ENCODE measurements around the gene COG4.

Gene COG4

DNA sequence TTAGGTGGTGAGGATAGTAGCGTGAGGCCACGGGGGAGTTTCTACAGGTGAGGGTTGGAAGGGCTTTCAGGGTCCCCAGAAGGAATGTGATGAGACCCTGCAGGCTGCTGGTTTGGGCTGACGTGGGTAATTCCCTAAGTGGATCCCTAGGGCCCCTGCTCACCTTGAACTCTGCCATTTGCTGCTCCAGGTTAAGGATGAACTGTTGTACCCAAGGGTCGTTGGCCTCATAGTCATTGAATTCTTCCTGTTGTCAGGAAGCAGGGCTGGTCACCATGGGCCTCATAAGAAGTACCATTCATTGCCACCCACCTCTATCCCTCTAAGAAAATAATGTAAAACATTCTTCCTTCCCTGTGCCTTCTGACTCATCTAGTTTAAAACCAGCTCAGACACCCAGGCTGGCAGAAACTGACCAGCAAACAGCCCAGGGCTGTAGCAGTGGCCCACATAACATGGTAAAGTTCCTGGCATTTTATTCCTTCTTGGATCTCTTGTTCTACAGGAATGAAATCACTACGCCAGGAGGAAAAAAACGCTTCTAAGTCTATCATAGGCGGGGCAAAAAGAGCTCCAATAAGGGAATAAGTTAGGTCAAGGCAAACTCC, 41.3 kb downstream of the COG4 start:
- Mint-ChIP-seq H3K4me3 (no peak overlapping the region), H3K27ac (no peak overlapping the region), H3K27me3 (no peaks in the 10 kb centered on the region), H3K36me3 (peaks cover 31% of the 10 kb centered on the region), H3K4me1 (peaks cover 9% of the 10 kb centered on the region), H3K9me3 (no peaks in the 10 kb centered on the region)
- CTCF ChIA-PET: no interaction called here
- no peak for DNase-seq

DNA sequence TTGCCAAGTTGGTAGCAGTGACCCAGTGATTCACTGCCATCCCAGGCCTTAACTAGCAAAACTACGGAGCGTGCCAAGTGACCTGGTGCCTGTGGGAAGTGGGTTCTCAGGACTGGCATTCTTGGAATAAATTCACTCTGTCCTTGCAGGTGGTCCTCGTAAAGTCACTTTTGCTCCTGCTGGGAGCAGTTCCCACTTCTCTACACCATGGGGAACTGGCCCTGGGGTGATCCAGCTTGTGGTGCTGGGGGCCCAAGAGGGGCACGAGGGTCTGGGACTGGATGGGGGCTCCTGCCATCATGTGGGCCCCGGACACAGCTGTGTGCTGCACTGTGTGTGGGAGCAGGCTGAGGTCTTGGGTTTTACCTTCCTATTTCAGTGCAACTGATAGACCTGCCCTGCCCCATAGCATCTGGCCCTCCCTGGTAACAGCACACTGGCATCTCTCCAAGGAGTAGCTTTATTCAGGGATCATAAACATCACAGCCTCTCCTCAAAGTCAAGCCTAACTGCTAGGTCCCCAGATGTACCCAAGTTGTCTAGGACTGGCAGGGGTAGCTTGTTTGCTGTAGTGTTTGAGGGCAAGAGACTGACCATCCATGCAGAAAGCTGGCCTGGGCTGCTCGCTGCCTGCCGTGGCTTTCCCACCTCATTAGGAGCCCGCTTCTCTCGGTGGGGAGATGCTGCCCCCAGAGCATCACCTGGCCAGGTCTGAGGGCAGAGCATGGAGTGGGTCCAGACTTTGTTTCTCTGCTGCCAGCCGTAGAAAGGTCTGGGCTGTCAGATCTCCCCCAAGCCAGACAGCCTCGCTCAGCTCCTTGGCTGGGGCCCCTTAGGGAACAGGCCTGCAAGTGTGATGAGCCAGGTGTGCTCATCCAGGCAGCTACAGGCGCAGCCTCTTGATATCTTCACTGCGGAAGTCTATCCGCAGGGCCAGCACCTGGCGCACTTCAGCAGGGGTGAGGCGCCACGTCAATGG, 42.9 kb downstream of the COG4 start:
- CTCF ChIA-PET: no interaction called here
- H3K27ac Mint-ChIP-seq: no peak overlapping the region
- H3K4me3 Mint-ChIP-seq: no peak overlapping the region
- no peaks in the 10 kb centered on the region for H3K9me3 Mint-ChIP-seq
- no peak for DNase-seq
- H3K36me3 Mint-ChIP-seq: peaks cover 27% of the 10 kb centered on the region
- peaks cover 16% of the 10 kb centered on the region for H3K4me1 Mint-ChIP-seq
- no peaks in the 10 kb centered on the region for H3K27me3 Mint-ChIP-seq

DNA sequence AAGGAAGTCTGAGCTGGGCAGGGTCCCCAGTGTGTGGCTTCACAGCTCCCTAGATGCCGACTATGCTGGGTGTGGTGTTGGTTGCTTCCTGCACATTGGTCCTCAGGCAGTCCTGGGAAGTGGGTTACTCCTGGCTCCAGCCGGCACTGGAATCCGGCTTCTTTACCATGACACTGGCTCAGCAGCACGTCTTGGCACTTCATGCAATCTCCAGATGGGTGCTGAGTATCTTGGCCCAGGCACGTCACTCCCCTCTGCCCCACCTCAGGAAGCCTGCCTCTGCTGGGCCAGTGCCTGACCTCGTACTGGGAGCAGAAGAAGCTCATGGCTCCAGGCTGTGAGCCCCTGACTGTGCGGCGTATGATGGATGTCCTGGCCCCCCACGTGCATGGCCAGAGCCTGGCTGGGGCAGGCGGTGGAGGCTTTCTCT, 44.4 kb downstream of the COG4 start:
- Mint-ChIP-seq H3K4me1 (peaks cover 16% of the 10 kb centered on the region), H3K4me3 (no peak overlapping the region), H3K9me3 (no peaks in the 10 kb centered on the region), H3K27me3 (no peaks in the 10 kb centered on the region), H3K36me3 (peaks cover 23% of the 10 kb centered on the region), H3K27ac (peak overlapping the region; percentile 45)
- no peak for DNase-seq
- CTCF ChIA-PET: interaction anchor here (1.7 kb wide), 1 partner anchor 82 kb away, joined by 5 read pairs; no protein-coding TSS in a partner anchor

DNA sequence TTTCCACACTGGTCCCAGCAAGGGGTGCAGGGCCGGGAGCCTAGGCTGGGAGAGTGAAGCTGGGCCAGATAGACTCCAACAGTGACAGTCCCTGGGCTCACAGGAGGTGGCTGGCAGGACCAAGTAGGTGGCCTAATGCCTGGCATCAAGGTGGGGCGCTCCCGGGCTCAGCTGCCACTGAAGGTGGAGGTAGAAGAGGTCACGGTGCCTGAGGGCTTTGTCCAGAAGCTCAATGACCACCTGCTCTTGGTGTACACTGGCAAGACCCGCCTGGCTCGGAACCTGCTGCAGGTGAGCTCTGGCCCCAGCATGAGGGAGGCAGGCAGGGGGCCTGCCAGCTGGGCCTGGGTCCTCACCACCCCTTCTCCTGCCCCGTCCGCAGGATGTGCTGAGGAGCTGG, 45.2 kb downstream of the COG4 start:
- Mint-ChIP-seq H3K4me1 (peaks cover 16% of the 10 kb centered on the region), H3K9me3 (no peaks in the 10 kb centered on the region), H3K36me3 (peaks cover 20% of the 10 kb centered on the region), H3K27ac (peak overlapping the region; percentile 24), H3K4me3 (no peak overlapping the region), H3K27me3 (no peaks in the 10 kb centered on the region)
- CTCF ChIA-PET: interaction anchor here (0.9 to 1.7 kb wide), 3 partner anchors 19 to 91 kb away, joined by 3 to 5 read pairs (median 3); no protein-coding TSS in a partner anchor
- DNase-seq: no peak

DNA sequence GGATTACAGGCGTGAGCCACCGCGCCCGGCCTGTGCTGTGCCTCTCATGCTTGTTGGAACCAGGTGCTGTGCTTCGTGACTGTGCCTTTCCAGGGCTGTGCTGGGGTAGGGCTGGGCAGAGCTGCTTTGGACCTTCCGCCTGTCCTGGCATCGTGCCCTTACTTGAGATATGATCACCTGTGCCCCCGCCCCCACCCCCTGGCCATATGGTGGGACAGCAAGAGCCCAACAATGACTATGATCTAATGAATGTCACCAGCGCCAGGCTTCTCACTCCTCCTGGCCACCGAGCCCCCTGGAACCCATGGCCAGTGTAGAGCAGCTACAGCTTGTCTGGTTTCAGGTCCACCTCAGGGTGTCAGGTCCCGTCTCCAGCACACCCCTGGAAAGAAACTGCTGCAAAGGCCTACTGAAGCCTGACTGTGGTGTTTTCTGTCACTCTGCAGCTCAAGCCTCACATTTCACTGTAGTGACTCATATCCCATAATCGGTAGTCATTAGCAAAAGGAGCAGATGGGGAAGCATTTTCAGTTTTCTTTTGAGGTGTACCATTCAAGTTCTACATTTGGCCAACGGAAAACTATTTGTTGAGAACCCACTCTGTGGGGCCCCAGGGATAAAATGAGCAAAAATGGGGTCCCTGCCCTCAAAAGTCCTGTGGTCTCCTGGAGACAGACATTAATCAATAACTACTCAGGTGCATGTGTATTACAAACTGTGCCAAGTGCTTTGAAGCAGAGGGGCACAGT, 46.9 kb downstream of the COG4 start:
- peak overlapping the region; percentile 69 for H3K27ac Mint-ChIP-seq
- CTCF ChIA-PET: interaction anchor here (0.8 to 1.6 kb wide), 4 partner anchors 21 to 95 kb away, joined by 3 to 6 read pairs (median 4); no protein-coding TSS in a partner anchor
- peaks cover 20% of the 10 kb centered on the region for H3K36me3 Mint-ChIP-seq
- DNase-seq: peak; percentile 29
- H3K4me3 Mint-ChIP-seq: no peak overlapping the region
- no peaks in the 10 kb centered on the region for H3K9me3 Mint-ChIP-seq
- no peaks in the 10 kb centered on the region for H3K27me3 Mint-ChIP-seq
- H3K4me1 Mint-ChIP-seq: peaks cover 16% of the 10 kb centered on the region

DNA sequence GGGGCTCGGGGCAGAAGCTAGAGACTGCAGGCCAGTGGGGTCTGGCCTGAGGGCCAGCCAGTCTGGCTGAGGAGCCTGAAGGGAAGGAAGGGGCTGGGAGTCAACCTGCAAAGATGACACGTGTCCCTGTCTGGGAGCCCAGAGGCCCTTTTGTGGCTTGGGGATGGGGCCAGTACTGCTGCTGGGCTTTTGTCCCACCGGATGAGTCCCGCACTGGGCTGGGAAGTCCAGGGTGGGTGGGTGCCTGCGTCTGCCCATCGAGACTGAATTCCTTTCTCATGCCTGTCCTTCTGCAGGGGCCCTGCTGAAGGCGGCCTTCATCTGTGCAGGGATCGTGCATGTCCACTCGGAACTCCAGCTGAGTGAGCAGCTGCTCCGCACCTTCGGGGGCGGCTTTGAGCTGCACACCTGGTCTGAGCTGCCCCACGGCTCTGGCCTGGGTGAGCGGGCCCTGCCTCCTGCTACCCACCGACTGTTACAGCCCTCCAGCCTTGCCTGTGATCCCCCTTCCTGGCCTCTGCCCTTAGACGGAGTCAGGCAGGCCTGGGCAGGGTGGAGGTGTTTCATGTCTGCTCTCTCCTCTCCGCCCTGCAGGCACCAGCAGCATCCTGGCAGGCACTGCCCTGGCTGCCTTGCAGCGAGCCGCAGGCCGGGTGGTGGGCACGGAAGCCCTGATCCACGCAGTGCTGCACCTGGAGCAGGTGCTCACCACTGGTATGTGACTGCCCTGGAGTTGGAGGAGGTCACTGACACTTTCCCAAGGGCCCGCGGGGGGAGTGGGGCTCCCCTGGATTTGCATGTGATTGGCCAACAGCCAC, 48.1 kb downstream of the COG4 start:
- H3K36me3 Mint-ChIP-seq: peaks cover 14% of the 10 kb centered on the region
- H3K4me3 Mint-ChIP-seq: no peak overlapping the region
- no peaks in the 10 kb centered on the region for H3K27me3 Mint-ChIP-seq
- CTCF ChIA-PET: interaction anchor here (1.3 kb wide), 1 partner anchor 81 kb away, joined by 4 read pairs; no protein-coding TSS in a partner anchor
- no peak overlapping the region for H3K27ac Mint-ChIP-seq
- no peak for DNase-seq
- H3K4me1 Mint-ChIP-seq: peaks cover 16% of the 10 kb centered on the region
- no peaks in the 10 kb centered on the region for H3K9me3 Mint-ChIP-seq

DNA sequence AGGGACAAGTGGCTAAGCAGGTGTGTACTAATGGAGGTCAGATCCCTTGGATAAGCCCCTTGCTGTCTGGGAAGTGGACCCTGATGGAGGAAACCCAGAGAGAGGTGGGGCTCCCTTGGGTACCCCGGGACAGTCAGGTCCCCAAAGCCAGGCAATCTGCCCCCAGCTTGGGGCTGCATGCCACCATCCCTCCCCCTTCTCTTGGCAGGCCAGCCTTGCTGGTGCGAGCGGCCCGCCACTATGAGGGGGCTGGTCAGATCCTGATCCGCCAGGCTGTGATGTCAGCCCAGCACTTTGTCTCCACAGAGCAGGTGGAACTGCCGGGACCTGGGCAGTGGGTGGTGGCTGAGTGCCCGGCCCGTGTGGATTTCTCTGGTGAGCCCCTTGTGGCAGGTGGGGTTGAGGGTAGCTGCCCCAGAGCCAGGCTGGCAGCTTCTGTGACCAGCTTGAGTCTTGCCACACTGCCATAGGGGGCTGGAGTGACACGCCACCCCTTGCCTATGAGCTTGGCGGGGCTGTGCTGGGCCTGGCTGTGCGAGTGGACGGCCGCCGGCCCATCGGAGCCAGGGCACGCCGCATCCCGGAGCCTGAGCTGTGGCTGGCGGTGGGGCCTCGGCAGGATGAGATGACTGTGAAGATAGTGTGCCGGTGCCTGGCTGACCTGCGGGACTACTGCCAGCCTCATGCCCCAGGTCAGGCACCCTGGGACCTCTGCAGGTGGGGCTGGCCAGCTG, 48.9 kb downstream of the COG4 start:
- Mint-ChIP-seq H3K4me3 (no peak overlapping the region), H3K27me3 (no peaks in the 10 kb centered on the region), H3K36me3 (peaks cover 13% of the 10 kb centered on the region), H3K4me1 (peaks cover 16% of the 10 kb centered on the region), H3K9me3 (no peaks in the 10 kb centered on the region), H3K27ac (no peak overlapping the region)
- DNase-seq: no peak
- CTCF ChIA-PET: interaction anchor here (0.7 to 1.5 kb wide), 3 partner anchors 15 to 104 kb away, joined by 3 read pairs; no protein-coding TSS in a partner anchor

DNA sequence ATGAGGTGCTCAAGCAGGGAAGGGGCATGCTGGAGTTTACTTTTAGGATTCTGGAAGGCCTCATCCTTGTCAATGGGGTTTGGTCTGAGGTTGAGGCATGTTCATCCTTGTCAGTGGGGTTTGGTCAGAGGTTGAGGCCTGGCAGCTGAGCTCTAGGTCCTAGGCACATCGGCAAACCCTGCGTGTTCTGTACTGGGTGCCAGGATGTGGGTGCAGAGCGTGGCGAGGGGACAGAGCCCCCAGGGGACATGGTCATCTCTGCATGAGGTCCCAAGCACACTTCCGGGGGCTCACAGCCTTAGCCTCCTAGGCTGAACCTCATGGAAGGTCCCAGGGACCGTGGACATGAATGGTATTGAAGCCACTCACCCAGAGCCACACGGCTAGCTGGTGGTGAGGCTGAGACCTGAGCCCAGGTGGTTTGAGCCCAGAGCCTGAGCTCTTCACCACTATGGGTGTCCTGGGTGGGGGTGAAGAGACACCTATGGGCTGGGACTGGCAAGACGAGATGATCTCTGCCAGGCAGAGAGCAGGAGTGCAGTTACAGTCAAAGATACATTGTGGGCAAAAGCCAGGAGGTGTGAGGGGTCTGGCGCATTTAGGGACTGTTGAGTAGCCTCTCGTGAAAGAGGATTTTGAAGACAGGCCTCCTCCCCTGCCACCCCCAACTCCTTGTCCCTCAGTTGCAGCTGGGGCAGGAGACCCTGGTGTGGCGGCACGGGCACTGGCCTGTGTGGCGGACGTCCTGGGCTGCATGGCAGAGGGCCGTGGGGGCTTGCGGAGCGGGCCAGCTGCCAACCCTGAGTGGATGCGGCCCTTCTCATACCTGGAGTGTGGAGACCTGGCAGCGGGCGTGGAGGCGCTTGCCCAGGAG, 49.7 kb downstream of the COG4 start:
- Mint-ChIP-seq H3K9me3 (no peaks in the 10 kb centered on the region), H3K4me1 (peaks cover 13% of the 10 kb centered on the region), H3K27ac (no peak overlapping the region), H3K27me3 (no peaks in the 10 kb centered on the region), H3K4me3 (no peak overlapping the region), H3K36me3 (peaks cover 7% of the 10 kb centered on the region)
- CTCF ChIA-PET: interaction anchor here (0.7 to 1.5 kb wide), 3 partner anchors 16 to 104 kb away, joined by 3 read pairs; no protein-coding TSS in a partner anchor
- DNase-seq: peak; percentile 37

DNA sequence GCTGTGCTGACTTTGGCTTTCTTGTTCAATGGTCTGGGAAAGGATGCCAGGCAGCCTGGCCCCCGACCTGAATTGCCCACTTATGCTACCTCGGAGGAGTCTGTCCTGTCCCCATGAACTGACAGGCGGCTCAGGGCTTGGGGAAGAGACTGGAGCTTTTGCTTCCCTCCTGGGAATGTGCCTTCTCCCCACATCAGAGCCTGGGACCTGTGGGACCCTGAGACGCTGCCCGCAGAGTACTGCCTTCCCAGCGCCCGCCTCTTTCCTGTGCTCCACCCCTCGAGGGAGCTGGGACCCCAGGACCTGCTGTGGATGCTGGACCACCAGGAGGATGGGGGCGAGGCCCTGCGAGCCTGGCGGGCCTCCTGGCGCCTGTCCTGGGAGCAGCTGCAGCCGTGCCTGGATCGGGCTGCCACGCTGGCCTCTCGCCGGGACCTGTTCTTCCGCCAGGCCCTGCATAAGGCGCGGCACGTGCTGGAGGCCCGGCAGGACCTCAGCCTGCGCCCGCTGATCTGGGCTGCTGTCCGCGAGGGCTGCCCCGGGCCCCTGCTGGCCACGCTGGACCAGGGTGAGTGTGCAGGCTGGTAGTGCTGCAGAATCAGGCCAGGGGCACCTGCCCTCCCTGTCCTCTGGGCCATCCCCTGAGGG, 50.4 kb downstream of the COG4 start:
- no peaks in the 10 kb centered on the region for H3K9me3 Mint-ChIP-seq
- H3K36me3 Mint-ChIP-seq: peaks cover 7% of the 10 kb centered on the region
- H3K27ac Mint-ChIP-seq: no peak overlapping the region
- no peaks in the 10 kb centered on the region for H3K27me3 Mint-ChIP-seq
- no peak for DNase-seq
- H3K4me3 Mint-ChIP-seq: no peak overlapping the region
- CTCF ChIA-PET: interaction anchor here (0.6 to 1.5 kb wide), 3 partner anchors 17 to 1960 kb away, joined by 3 read pairs; no protein-coding TSS in a partner anchor
- peaks cover 12% of the 10 kb centered on the region for H3K4me1 Mint-ChIP-seq

DNA sequence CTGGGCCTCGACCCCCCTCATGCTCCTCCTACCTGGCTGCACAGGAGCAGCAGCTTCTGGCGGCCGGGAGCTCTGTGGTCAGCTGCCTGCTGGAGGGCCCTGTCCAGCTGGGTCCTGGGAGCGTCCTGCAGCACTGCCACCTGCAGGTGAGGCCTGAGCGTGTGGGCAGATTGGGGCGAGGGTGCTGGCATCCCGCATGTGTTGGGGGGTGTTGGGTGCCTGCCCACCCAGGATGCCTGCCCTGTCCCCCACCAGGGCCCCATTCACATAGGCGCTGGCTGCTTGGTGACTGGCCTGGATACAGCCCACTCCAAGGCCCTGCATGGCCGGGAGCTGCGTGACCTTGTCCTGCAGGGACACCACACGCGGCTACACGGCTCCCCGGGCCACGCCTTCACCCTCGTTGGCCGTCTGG, 52.4 kb downstream of the COG4 start:
- no peak overlapping the region for H3K27ac Mint-ChIP-seq
- no peaks in the 10 kb centered on the region for H3K36me3 Mint-ChIP-seq

DNA sequence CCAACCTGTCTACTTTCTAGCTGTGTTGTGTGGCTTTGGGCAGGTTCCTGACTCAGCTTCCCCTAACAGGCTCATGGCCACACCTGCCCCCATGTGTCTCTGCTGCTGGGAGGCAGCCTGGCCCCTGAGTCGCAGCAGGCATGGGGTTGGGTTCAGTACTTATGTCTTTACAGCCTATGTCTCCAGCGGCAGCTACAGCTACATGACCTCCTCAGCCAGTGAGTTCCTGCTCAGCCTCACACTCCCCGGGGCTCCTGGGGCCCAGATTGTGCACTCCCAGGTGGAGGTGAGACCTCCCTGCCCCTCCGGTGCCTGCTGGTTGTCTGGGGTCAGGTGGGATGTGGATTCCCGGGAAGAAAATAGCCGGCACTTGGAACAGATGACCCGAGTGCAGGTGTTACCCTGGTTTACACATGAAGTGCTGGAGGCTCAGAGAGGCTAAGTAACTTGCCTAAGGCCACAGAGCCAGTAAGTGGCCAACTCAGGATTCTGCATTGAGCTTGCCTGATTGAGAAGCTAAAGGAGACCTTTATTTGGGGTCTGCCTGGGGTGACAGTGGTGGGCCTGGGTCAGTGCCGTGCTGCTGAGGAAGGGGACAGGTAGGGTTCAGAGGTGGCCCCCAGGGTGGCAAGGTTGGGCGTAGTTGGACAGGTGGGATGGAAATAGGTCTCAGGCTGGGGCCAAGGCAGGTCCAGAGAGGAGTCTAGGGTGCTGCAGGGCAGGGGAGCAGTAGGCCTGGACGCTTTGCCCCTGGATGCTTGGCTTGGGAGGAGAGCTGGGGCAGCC, 53.0 kb downstream of the COG4 start:
- Mint-ChIP-seq H3K36me3 (no peaks in the 10 kb centered on the region), H3K9me3 (no peaks in the 10 kb centered on the region), H3K27ac (no peak overlapping the region), H3K4me3 (no peak overlapping the region), H3K27me3 (no peaks in the 10 kb centered on the region), H3K4me1 (no peaks in the 10 kb centered on the region)
- DNase-seq: no peak
- CTCF ChIA-PET: interaction anchor here (0.6 to 1.2 kb wide), 3 partner anchors 31 to 101 kb away, joined by 3 to 4 read pairs (median 3); no protein-coding TSS in a partner anchor

More for the DNA sequence above, 52.4 kb downstream of the COG4 start:
- no peak for DNase-seq
- Mint-ChIP-seq H3K9me3 (no peaks in the 10 kb centered on the region), H3K4me3 (no peak overlapping the region), H3K4me1 (no peaks in the 10 kb centered on the region), H3K27me3 (no peaks in the 10 kb centered on the region)
- CTCF ChIA-PET: interaction anchor here (0.6 to 1.2 kb wide), 3 partner anchors 30 to 101 kb away, joined by 3 to 4 read pairs (median 3); no protein-coding TSS in a partner anchor

All from activated naive CD4-positive, alpha-beta T cell treated with anti-CD3 and anti-CD28 coated beads, Interleukin-2, amount 10 ng/mL, durations not matched to agents 7 days and 5 days (primary cell).